ENCODE results near the gene GUK1. TPM values are rescaled to one million over a fixed set of nuclear protein-coding genes. Genes with fewer than 3 reads are reported as not detected.

GUK1 gene
- total RNA-seq, 4 donors from 2014 or later = 292 to 354 (median 305) TPM

GRCh38 chr1:228175316-228176023 is 35.4 kb downstream of the GUK1 start:
- TF ChIP-seq POLR2A (IDR thresholded peaks at IDR 0.05; ENCODE audit: low read depth) = no peak
- TF ChIP-seq CTCF (IDR thresholded peaks at IDR 0.05) = no peak
- TF ChIP-seq EP300 (IDR thresholded peaks at IDR 0.05) = no peak
- no peak for TF ChIP-seq POLR2AphosphoS5 (IDR thresholded peaks at IDR 0.05)
- peak overlapping the region in 1 of 4 donors; percentile 19 for H3K27ac ChIP-seq (replicated peaks in 1 of 4)
- 84% methylated on average over 8 of the region's 18 CpGs for WGBS

GRCh38 chr1:228176024-228176395 is 35.9 kb downstream of the GUK1 start:
- Histone ChIP-seq H3K27me3 (no peaks in the 10 kb centered on the region), H3K36me3 (peaks cover 4 to 29% (median 19%) of the 10 kb centered on the region in 4 donors), H3K9me3 (no peaks in the 10 kb centered on the region), H3K27ac (replicated peaks in 1 of 4) (peak overlapping the region in 1 of 4 donors; percentile 19), H3K4me1 (peaks cover 0 to 17% (median 9%) of the 10 kb centered on the region in 4 donors), H3K4me3 (no peak overlapping the region)
- WGBS = no CpG with 5 or more reads among the region's 4 CpGs
- DNase-seq (ENCODE audit: extremely low spot score) = no peak
- intact Hi-C loops (cut with DNase I) = no loop called here
- TF ChIP-seq CTCF (IDR thresholded peaks at IDR 0.05) (no peak), POLR2AphosphoS5 (IDR thresholded peaks at IDR 0.05) (no peak), POLR2A (IDR thresholded peaks at IDR 0.05; ENCODE audit: low read depth) (no peak), EP300 (IDR thresholded peaks at IDR 0.05) (no peak)

More at GRCh38 chr1:228175316-228176023, 35.4 kb downstream of the GUK1 start:
- no peaks in the 10 kb centered on the region for H3K9me3 ChIP-seq
- no peak overlapping the region for H3K4me3 ChIP-seq
- peaks cover 0 to 17% (median 9%) of the 10 kb centered on the region in 4 donors for H3K4me1 ChIP-seq
- peaks cover 4 to 34% (median 19%) of the 10 kb centered on the region in 4 donors for H3K36me3 ChIP-seq
- intact Hi-C loops (cut with DNase I) = no loop called here
- no peak for DNase-seq (ENCODE audit: extremely low spot score)
- H3K27me3 ChIP-seq = no peaks in the 10 kb centered on the region

GRCh38 chr1:228176461-228177182 is 36.5 kb downstream of the GUK1 start:
- H3K27ac ChIP-seq (replicated peaks in 1 of 4) = no peak overlapping the region
- intact Hi-C loops (cut with DNase I) = no loop called here
- WGBS = 96% methylated on average over 11 of the region's 19 CpGs
- DNase-seq (ENCODE audit: extremely low spot score) = no peak
- H3K4me1 ChIP-seq = peaks cover 0 to 14% (median 9%) of the 10 kb centered on the region in 4 donors
- no peak for TF ChIP-seq EP300 (IDR thresholded peaks at IDR 0.05)
- no peak for TF ChIP-seq CTCF (IDR thresholded peaks at IDR 0.05)
- TF ChIP-seq POLR2A (IDR thresholded peaks at IDR 0.05; ENCODE audit: low read depth) = no peak
- TF ChIP-seq POLR2AphosphoS5 (IDR thresholded peaks at IDR 0.05) = no peak
- H3K9me3 ChIP-seq = no peaks in the 10 kb centered on the region
- no peak overlapping the region for H3K4me3 ChIP-seq
- H3K36me3 ChIP-seq = peaks cover 4 to 25% (median 19%) of the 10 kb centered on the region in 4 donors
- H3K27me3 ChIP-seq = no peaks in the 10 kb centered on the region

- Histone ChIP-seq H3K4me3 (no peak overlapping the region), H3K36me3 (peaks cover 4 to 25% (median 19%) of the 10 kb centered on the region in 4 donors), H3K27me3 (no peaks in the 10 kb centered on the region), H3K9me3 (no peaks in the 10 kb centered on the region), H3K27ac (replicated peaks in 1 of 4) (no peak overlapping the region), H3K4me1 (peaks cover 0 to 14% (median 9%) of the 10 kb centered on the region in 4 donors)
- no peak for DNase-seq (ENCODE audit: extremely low spot score)
- 100% methylated on average over 1 of the region's 5 CpGs for WGBS
- intact Hi-C loops (cut with DNase I) = no loop called here
- TF ChIP-seq POLR2AphosphoS5 (IDR thresholded peaks at IDR 0.05) = no peak
- TF ChIP-seq EP300 (IDR thresholded peaks at IDR 0.05) = no peak
- no peak for TF ChIP-seq CTCF (IDR thresholded peaks at IDR 0.05)
- TF ChIP-seq POLR2A (IDR thresholded peaks at IDR 0.05; ENCODE audit: low read depth) = no peak
Observed at GRCh38 chr1:228177183-228177475, 37.0 kb downstream of the GUK1 start.

All from esophagus muscularis mucosa (tissue), 4 donors.